Testis (tissue), 3 donors: ENCODE results near the gene LACTB. TPM values are rescaled to one million over a fixed set of nuclear protein-coding genes. Genes with fewer than 3 reads are reported as not detected.

Source experiments
- DNase-seq: peaks from one replicate; pipeline ENCODE4 v3.0.0-alpha.2; 2019
- H3K27ac ChIP-seq, 2 donors: fragments of 200-600 bp; sonication (generic); one replicate each; pipeline ENCODE4 v1.5.1; 2019
- H3K27me3 ChIP-seq: fragments of 200-600 bp; sonication (generic); one replicate; pipeline ENCODE4 v1.5.1; 2019
- H3K36me3 ChIP-seq: fragments of 200-600 bp; sonication (generic); one replicate; pipeline ENCODE4 v1.5.1; 2017; ENCODE audit warnings: low read depth; ENCODE audit errors: missing control alignments
- H3K4me1 ChIP-seq: fragments of 200-600 bp; sonication (generic); one replicate; pipeline ENCODE4 v1.5.1; 2019
- H3K4me3 ChIP-seq, 2 donors: fragments of 200-600 bp; sonication (generic); one replicate each; pipeline ENCODE4 v1.5.1; 2017 to 2019
- H3K9me3 ChIP-seq: fragments of 200-600 bp; sonication (generic); one replicate; pipeline ENCODE4 v1.5.1; 2017
- POLR2A ChIP-seq: fragments of 450-650 bp; IDR thresholded peaks from one replicate; pipeline ENCODE4 v1.6.1; 2017; ENCODE audit warnings: antibody characterized with exemption, mild to moderate bottlenecking, moderate library complexity
- WGBS, 2 donors: methylation state at CpG; one replicate each; pipeline ENCODE4 v1.1.5; 2018; 5-methylcytosine and 5-hydroxymethylcytosine counted together
- intact Hi-C: fragments of 100-400 bp; cut with DNase I; formaldehyde crosslinking; loops from one replicate; pipeline ENCODE4 v1.15.1; 2023; ENCODE audit warnings: low total_unique reads
- polyA plus RNA-seq: library from polyadenylated mRNA; stranded (reverse); fragments of 350-450 nt; fragmentation: Illumina TruSeq; extraction: RNeasy Lipid Tissue Mini Kit (QIAGEN cat#74804); gene quantifications from one replicate; pipeline ENCODE4 v1.2.3, GENCODE V29; 2014; ENCODE audit warnings: low read depth, low replicate concordance; ENCODE audit not compliant: insufficient read depth
- total RNA-seq, 2 donors: library from RNA; depleted of rRNA; stranded (reverse); fragments of >200 nt; gene quantifications; one replicate each; pipeline ENCODE4 v1.2.3, GENCODE V29; 2016
- TF ChIP-seq, protein P1 (sequence below), 3 experiments: fragments of 450-650 bp in 2 of 3; fragments of 200-600 bp in 1 of 3; sonication (generic) in 1 of 3; IDR thresholded peaks; one replicate each; pipeline ENCODE4 v1.5.1; 2016 to 2019; ENCODE audit warnings: antibody characterized with exemption in 3 of 3, mild to moderate bottlenecking in 2 of 3, moderate library complexity in 1 of 3

Gene LACTB
- total and polyA plus RNA-seq, 3 donors from 2014 or later: 8.9 to 24.7 (median 17.1) TPM

DNA sequence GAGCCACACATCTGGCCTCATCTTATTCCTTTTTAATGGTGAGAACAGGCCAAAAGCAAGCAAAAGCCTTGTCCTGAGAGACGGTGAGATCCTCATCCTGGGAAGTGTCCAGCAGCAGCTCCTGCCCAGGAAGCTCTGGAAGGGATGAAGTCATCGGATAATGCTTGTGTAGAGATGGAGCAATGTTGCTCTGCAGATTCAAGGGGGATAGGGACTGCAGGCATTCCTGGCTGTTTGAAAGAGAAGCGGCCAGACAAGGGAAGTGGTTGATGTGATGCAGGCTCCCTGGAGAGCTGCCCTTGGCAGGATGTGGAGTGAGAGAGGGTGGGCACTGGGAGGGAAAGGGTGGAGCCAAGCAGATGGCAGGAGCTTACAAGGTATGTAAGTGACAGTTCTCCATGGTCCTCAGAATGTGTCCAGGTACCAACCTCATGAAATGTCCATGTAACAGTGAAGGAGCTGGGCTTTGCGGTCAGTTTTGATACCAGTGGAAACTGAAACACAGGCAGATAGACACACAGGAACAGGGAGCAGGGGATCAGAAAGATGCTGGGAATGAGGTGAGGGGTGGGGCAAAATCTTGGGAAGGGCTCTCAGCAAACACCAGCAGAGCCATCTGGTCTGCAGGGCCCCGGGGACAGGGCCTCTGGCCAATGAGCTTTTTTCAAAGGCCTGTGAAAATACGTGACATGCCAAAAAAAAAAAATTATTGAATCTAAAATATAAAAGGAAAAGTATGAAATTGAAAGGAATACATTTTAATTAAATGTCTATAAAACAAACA, 32.2 kb upstream of the LACTB start:
- H3K4me3 ChIP-seq: no peak overlapping the region
- 67 to 79% methylated on average over 6 of the region's 6 CpGs for WGBS, 2 donors
- H3K27me3 ChIP-seq: no peaks in the 10 kb centered on the region
- H3K36me3 ChIP-seq: no peaks in the 10 kb centered on the region
- intact Hi-C loops: loop anchor here (10.0 kb wide), 2 partner anchors 45 to 305 kb away; partner anchors contain the start of gene TPM1
- H3K27ac ChIP-seq: no peak overlapping the region
- TF ChIP-seq, protein P1, sequence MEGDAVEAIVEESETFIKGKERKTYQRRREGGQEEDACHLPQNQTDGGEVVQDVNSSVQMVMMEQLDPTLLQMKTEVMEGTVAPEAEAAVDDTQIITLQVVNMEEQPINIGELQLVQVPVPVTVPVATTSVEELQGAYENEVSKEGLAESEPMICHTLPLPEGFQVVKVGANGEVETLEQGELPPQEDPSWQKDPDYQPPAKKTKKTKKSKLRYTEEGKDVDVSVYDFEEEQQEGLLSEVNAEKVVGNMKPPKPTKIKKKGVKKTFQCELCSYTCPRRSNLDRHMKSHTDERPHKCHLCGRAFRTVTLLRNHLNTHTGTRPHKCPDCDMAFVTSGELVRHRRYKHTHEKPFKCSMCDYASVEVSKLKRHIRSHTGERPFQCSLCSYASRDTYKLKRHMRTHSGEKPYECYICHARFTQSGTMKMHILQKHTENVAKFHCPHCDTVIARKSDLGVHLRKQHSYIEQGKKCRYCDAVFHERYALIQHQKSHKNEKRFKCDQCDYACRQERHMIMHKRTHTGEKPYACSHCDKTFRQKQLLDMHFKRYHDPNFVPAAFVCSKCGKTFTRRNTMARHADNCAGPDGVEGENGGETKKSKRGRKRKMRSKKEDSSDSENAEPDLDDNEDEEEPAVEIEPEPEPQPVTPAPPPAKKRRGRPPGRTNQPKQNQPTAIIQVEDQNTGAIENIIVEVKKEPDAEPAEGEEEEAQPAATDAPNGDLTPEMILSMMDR (IDR thresholded peaks at IDR 0.05): no peak
- no peak for TF ChIP-seq POLR2A
- no peak for DNase-seq
- no peaks in the 10 kb centered on the region for H3K4me1 ChIP-seq
- no peaks in the 10 kb centered on the region for H3K9me3 ChIP-seq

DNA sequence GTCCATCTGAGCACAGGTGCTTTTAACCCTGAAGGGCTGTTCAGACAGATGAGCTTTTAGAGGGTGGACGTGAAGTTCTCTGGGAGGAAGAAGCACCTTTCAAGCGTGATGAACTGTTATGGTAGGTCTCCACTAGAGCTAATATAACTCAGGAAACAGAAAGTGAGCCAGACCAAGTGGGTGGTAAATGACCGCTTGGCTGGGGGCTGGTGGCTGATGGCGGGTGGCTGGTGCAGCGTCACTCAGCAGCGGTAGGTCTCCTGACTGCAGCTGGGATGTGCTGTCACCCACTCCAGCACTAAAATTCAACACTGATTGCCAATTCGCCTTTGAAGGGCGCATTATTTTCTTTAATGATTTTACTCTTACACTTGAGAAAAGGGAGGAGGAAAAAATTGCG, 31.2 kb upstream of the LACTB start:
- Histone ChIP-seq H3K4me1 (no peaks in the 10 kb centered on the region), H3K36me3 (no peaks in the 10 kb centered on the region), H3K9me3 (no peaks in the 10 kb centered on the region), H3K27me3 (no peaks in the 10 kb centered on the region), H3K27ac (no peak overlapping the region), H3K4me3 (no peak overlapping the region)
- DNase-seq: no peak
- intact Hi-C loops: loop anchor here (10.0 kb wide), 2 partner anchors 46 to 306 kb away; partner anchors contain the start of gene TPM1
- no peak for TF ChIP-seq POLR2A
- TF ChIP-seq, protein P1 (IDR thresholded peaks at IDR 0.05): no peak
- WGBS, 2 donors: 92 to 97% methylated on average over 9 of the region's 9 CpGs

DNA sequence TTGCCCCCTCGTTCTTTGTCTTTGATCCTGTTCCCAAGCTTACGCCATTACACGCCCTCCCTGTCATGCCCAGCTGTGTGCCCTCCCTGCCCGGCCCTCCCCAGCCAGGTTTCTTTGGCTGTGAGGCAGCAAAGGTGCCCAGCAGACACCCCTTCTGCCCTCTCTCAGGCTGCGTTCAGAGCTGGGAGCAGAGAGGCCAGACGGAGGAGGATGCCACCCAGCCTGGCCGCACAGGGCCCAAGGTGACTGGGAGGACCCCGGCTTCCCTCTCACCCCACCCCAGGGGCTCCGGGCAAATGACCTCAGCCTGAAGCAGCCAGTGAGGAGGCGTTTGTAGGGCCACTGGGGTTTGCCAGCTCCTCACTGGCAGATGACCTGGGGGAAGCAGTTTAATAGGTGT, 30.8 kb upstream of the LACTB start:
- TF ChIP-seq POLR2A: no peak
- TF ChIP-seq, protein P1 (IDR thresholded peaks at IDR 0.05): no peak
- H3K9me3 ChIP-seq: no peaks in the 10 kb centered on the region
- intact Hi-C loops: loop anchor here (10.0 kb wide), 2 partner anchors 46 to 306 kb away; partner anchors contain the start of gene TPM1
- H3K4me3 ChIP-seq: no peak overlapping the region
- WGBS, 2 donors: 85 to 87% methylated on average over 9 to 10 of the region's 10 CpGs
- H3K27me3 ChIP-seq: no peaks in the 10 kb centered on the region
- no peaks in the 10 kb centered on the region for H3K4me1 ChIP-seq
- no peaks in the 10 kb centered on the region for H3K36me3 ChIP-seq
- no peak for DNase-seq
- no peak overlapping the region for H3K27ac ChIP-seq

DNA sequence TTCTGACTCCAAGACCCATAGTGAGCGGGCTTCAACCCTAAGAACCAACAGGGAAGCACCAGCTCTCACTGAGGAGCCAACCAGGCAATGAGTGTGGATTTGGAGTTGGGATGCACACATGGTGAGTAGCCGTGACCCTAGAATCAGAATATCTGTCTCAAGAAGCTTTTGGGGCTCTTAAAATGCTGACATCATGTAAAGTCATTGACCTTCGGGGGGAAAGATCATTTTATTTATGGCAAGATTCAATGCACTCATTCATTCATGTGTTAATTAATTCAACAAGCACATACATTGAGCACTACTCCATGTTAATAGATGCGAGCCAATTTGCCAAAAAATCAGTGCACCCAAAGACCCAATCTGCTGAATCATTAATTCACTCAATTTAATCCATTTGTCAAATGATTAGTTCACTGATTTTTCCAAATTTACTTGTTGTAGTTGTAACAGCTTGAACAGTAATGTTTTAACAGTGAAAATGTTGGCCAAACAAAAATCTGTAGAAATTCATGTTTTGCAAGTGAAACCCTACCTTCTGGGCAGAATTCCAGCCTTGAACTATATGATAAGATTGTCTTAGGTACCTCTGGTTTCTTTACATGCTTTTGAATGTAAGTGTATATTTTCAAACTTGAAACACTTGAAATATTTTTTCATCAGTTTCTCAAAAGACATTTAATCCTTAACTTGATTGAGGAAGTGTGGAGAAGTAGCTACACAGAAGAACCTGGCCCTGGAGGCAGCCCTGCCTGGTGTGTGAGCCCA, 29.8 kb upstream of the LACTB start:
- Histone ChIP-seq H3K4me3 (no peak overlapping the region), H3K9me3 (no peaks in the 10 kb centered on the region), H3K4me1 (no peaks in the 10 kb centered on the region), H3K27me3 (no peaks in the 10 kb centered on the region), H3K27ac (no peak overlapping the region), H3K36me3 (no peaks in the 10 kb centered on the region)
- intact Hi-C loops: loop anchor here (10.0 kb wide), 2 partner anchors 47 to 307 kb away; partner anchors contain the start of gene TPM1
- TF ChIP-seq, protein P1 (IDR thresholded peaks at IDR 0.05): no peak
- no peak for TF ChIP-seq POLR2A
- no peak for DNase-seq
- WGBS, 2 donors: 68 to 72% methylated on average over 4 of the region's 4 CpGs
